GM12872 (cell line): ENCODE results near the gene GABRA5.

Experiments
- TF ChIP-seq, protein P1 (sequence below): IDR thresholded peaks from 3 replicates; pipeline ENCODE4 v1.5.1; 2011; ENCODE audit warnings: low read depth, mild to moderate bottlenecking, low read length, moderate library complexity; ENCODE audit not compliant: insufficient read depth

The GABRA5 gene

DNA sequence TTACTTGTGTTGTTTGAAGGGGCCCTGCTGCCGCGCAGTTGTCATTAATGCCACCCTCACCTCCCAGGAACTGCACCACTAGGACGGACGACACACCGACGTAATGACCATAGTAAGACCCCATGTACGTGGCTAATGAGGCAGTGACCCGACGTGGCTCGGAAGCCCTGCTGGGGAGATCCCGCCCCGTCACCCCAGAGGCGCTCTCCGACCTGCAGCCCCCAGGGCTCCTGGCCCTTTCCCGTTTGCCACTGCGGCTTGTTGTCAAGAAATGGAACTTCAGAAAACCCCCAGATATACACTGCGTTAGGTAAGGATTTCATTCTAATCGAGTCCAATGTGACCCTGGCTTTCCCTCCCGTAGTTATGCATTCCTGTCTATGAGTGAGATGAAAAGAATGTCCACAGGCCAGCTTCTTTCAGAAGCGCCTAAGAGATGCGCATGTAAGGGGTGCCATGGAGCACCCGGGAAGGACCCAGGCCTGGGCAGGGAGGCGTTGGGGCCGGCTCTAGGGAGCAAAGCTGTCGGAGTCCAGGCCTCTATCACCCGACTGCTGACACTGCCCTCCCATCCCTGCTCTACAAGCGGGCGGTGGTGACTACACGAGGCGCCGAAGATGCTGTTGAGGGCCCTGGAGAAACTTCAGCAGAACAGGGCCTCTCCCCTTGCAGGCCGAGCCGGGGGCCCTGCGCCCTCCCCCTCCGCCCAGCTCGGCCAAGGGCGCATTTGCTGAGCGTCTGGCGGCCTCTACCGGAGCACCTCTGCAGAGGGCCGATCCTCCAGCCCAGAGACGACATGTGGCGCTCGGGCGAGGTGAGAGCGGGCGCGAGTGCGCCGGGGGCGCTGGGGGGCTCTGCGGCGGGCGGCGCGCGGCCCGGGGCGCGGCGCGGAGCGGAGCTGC lies at the start of gene GABRA5:
GABRA5 (plus strand) TSS at position 765 of the 902 bp plus-strand sequence. CDS start 2,187 bp downstream, outside the sequence.
- TF ChIP-seq, protein P1, sequence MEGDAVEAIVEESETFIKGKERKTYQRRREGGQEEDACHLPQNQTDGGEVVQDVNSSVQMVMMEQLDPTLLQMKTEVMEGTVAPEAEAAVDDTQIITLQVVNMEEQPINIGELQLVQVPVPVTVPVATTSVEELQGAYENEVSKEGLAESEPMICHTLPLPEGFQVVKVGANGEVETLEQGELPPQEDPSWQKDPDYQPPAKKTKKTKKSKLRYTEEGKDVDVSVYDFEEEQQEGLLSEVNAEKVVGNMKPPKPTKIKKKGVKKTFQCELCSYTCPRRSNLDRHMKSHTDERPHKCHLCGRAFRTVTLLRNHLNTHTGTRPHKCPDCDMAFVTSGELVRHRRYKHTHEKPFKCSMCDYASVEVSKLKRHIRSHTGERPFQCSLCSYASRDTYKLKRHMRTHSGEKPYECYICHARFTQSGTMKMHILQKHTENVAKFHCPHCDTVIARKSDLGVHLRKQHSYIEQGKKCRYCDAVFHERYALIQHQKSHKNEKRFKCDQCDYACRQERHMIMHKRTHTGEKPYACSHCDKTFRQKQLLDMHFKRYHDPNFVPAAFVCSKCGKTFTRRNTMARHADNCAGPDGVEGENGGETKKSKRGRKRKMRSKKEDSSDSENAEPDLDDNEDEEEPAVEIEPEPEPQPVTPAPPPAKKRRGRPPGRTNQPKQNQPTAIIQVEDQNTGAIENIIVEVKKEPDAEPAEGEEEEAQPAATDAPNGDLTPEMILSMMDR = no peak

DNA sequence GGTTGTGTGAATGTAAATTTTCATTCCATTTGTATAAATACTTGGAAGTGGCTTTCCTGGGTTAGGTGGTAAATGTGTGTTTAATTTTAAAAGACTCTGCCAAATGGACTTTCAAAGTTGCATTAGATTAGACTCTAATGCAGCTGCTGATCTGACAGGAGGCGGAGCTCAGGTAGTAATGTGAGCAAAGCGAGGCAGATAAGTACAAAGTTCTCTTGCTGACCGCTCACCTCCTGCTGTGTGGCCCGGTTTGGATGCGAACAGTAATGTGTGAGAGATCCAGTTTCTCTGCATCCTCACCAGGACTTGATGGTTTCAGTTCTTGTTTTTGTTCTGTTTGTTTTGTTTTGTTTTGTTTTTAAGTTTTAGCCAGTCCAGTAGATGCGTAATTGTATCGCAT lies 34.9 kb upstream of the GABRA5 start:
- TF ChIP-seq, protein P1 = no peak

DNA sequence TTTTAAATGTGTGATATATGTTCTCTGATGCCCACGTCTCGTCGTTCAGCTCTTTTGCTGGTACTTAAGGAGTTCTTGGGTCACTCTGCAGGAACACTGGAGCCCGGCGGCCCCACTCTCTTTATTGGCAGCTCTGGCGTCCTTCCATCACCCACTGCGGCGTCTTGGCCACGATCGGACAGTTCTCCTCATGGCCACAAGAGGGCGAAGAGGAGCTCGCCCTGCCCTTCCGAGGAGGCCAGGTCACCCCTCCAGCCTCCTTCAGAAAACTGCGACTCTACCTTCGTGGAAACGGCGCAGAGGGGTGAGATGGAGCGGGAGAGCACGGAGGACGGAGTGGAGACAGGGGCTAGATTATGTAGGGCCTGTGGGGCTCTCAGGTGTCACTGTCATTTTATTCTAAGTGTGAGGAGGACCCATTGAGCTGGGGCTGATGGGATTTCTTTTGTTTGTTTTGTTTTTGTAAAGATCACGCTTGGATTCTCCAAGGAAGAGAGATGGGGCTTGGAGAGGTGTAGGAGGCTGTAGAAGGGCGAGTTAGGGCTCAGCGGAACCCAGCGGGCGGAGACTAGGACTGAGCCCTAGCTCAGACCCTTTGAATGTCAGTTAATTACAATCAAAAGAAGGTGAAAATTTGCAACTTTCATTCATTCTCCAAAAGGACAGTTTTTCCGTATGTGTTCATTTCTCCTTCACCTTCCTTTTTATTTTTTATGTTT lies 28.0 kb upstream of the GABRA5 start:
- TF ChIP-seq, protein P1 = peak; percentile 55

DNA sequence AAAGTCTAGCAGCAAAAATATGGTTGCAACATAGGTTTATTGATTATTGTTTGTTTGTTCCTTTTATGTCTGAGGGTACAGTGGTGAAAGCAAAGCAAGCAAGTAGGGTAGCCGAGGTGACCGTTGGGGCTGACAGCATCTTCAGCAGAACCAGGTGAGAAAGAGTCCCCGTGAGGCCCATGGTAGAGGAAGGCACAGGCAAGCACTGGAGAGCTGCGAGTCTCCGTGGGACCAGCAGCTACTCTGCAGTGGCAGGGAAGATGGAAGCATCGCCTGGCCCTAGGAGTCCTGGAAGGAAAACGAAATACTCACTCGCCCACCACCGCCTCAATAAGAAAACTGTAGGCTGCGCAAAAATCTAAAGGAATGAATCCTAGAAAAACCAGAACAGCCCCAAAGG lies 25.3 kb upstream of the GABRA5 start:
- TF ChIP-seq, protein P1 = no peak

DNA sequence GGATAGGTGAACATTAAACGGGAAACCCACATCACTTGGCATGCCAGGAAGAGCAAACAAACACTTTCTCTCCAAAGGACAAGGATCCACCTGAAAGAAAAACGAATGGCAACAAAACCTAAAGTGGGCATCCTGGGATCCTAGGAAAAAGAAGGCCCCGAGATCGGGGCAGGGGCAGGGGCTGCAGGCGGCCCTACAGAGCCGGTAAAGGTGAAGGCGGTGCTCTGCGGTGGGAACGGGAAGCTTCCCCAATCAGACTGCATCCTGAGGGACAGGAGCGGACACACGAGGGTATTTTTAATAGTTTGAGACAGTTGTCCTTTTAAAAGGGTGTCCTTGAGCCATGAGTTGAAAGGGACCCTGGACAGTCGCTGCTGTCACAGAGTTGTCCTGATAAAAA lies 24.9 kb upstream of the GABRA5 start:
- TF ChIP-seq, protein P1 = no peak

DNA sequence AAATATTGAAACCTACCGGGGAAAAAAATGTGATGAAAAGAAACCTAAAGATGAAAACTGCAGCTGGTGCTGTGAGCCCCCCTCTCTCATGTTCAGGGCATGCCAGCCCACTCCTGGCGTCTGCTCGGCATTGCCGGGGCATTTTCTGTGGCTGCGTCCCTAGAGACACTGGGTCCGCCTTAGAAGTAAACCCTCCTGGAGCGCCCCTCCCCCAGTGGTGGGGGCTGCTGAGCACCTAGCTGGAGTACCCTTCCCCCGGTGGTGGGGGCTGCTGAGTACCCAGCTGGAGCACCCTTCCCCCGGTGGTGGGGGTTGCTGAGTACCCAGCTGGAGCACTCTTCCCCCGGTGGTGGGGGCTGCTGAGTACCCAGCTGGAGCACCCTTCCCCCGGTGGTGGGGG lies 24.5 kb upstream of the GABRA5 start:
- TF ChIP-seq, protein P1 = no peak

DNA sequence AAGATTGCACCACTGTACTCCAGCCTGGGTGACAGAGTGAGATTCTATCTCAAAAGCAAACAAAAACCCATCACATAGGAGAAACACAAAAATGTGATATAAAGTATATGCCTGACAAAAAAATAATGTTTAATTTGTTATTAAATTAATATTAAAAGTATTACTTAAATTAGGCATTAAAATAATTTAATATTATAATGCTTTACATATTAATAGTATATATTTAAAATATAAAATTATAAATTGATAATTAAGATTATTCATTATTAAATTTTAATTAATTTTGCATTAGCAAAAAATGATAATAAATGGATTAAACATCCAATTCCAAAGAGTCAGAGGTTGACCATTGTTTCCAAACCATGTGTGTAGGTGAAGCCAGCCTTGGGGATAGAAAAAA lies 22.0 kb upstream of the GABRA5 start:
- TF ChIP-seq, protein P1 = no peak
